NCI-H2107 (cell line): Measurements from ENCODE around the gene PCDHA13.
"Not testable (repeated sequence)": the region's sequence is repeated elsewhere in the genome, so short reads cannot be mapped to it uniquely, and the experiment has no call there.

ENCODE experiments used
- DNase-seq: peaks from one replicate; lab custom pipeline; 2025; lab: John Stamatoyannopoulos, UW

PCDHA13 gene

DNA sequence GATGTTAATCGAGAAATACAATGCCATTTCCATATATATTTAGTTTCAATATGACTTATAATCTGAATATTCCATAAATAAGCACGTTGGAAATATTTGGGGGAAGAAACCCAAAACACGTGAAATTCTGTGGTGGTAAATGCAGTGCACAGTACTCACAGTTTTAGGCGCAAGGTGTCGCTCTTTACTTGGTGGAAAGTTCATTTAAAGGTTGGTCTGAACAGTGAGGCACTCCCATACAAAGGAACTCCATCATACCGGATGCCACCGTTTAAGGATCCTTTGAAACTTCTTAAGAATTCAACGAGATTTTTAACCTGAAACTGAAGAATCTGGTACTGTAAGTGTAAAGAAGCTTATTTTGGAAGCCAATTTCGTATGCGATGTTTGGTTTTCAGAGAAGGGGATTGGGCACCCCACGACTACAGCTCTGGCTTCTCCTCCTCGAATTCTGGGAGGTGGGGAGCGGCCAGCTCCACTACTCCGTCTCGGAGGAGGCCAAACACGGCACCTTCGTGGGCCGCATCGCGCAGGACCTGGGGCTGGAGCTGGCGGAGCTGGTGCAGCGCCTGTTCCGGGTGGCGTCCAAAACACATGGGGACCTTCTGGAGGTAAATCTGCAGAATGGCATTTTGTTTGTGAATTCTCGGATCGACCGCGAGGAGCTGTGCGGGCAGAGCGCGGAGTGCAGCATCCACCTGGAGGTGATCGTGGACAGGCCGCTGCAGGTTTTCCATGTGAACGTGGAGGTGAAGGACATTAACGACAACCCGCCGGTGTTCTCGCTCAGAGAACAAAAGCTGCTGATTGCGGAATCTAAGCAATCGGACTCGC lies 13.0 kb upstream of the PCDHA13 start, which contains the start of gene PCDHA11:
TSS of gene PCDHA11 (plus strand) at position 237 of the 834 bp plus-strand sequence. CDS start at position 384, 147 bp downstream.
- DNase-seq = peak; percentile 9

DNA sequence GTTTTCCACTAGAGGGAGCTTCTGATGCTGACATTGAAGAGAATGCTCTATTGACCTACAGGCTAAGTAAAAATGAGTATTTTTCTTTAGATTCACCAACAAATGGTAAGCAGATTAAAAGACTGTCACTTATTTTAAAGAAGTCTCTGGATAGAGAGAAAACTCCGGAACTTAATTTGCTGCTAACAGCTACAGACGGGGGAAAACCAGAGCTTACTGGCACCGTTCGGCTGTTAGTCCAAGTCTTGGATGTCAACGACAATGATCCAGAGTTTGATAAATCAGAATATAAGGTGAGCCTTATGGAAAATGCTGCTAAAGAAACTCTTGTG lies 12.4 kb upstream of the PCDHA13 start:
- DNase-seq = peak; percentile 12

DNA sequence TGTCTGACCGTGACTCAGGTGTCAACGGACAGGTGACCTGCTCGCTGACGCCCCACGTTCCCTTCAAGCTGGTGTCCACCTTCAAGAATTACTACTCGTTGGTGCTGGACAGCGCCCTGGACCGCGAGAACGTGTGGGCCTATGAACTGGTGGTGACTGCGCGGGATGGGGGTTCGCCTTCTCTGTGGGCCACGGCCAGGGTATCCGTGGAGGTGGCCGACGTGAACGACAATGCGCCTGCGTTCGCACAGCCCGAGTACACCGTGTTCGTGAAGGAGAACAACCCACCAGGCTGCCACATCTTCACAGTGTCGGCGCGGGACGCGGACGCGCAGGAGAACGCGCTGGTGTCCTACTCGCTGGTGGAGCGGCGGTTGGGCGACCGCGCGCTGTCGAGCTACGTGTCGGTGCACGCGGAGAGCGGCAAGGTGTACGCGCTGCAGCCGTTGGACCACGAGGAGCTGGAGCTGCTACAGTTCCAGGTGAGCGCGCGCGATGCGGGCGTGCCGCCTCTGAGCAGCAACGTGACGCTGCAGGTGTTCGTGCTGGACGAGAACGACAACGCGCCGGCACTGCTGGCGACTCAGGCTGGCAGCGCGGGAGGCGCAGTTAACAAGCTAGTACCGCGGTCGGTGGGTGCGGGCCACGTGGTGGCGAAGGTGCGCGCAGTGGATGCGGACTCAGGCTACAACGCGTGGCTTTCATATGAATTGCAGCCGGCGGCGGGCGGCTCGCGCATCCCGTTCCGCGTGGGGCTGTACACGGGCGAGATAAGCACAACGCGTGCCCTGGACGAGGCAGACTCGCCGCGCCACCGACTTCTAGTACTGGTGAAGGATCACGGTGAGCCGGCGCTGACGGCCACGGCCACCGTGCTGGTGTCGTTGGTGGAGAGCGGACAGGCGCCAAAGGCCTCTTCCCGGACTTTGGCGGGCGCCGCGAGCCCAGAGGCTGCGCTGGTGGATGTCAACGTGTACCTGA lies 11.4 kb upstream of the PCDHA13 start:
- no peak for DNase-seq

- DNase-seq = no peak
Observed at GRCh38 chr5:140875085-140876065, 6.5 kb upstream of the PCDHA13 start, which contains the start of gene PCDHA12. PCDHA12 (plus strand) TSS chr5:140875308; CDS start chr5:140875473, 165 bp downstream.

DNA sequence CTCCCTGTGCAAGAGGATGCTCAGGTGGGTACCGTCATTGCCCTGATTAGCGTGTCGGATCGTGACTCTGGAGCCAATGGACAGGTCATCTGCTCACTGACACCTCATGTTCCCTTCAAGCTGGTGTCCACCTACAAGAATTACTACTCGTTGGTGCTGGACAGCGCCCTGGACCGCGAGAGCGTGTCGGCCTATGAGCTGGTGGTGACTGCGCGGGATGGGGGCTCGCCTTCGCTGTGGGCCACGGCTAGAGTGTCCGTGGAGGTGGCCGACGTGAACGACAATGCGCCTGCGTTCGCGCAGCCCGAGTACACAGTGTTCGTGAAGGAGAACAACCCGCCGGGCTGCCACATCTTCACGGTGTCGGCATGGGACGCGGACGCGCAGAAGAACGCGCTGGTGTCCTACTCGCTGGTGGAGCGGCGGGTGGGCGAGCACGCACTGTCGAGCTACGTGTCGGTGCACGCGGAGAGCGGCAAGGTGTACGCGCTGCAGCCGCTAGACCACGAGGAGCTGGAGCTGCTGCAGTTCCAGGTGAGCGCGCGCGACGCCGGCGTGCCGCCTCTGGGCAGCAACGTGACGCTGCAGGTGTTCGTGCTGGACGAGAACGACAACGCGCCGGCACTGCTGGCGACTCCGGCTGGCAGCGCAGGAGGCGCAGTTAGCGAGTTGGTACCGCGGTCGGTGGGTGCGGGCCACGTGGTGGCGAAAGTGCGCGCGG lies 5.2 kb upstream of the PCDHA13 start:
- not testable (repeated sequence) for DNase-seq

GRCh38 chr5:140877262-140877581 lies 4.7 kb upstream of the PCDHA13 start:
- no peak for DNase-seq

DNA sequence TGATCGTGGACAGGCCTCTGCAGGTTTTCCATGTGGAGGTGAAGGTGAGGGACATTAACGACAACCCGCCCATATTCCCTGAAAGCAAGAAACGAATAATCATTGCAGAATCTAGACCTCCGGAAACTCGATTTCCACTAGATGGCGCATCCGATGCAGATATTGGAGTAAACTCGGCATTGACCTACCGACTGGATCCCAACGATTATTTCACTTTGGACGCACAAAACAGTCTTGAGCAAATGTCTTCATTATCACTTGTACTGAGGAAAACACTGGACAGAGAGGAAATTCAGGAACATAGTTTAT lies 621 bp downstream of the PCDHA13 start:
- no peak for DNase-seq

DNA sequence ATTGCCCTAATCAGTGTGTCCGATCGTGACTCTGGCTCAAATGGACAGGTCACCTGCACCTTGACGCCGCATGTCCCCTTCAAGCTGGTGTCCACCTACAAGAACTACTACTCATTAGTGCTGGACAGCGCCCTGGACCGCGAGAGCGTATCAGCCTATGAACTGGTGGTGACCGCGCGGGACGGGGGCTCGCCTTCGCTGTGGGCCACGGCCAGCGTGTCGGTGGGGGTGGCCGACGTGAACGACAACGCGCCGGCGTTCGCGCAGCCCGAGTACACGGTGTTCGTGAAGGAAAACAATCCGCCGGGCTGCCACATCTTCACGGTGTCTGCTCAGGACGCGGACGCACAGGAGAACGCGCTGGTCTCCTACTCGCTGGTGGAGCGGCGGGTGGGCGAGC lies 1.4 kb downstream of the PCDHA13 start:
- no peak for DNase-seq

DNA sequence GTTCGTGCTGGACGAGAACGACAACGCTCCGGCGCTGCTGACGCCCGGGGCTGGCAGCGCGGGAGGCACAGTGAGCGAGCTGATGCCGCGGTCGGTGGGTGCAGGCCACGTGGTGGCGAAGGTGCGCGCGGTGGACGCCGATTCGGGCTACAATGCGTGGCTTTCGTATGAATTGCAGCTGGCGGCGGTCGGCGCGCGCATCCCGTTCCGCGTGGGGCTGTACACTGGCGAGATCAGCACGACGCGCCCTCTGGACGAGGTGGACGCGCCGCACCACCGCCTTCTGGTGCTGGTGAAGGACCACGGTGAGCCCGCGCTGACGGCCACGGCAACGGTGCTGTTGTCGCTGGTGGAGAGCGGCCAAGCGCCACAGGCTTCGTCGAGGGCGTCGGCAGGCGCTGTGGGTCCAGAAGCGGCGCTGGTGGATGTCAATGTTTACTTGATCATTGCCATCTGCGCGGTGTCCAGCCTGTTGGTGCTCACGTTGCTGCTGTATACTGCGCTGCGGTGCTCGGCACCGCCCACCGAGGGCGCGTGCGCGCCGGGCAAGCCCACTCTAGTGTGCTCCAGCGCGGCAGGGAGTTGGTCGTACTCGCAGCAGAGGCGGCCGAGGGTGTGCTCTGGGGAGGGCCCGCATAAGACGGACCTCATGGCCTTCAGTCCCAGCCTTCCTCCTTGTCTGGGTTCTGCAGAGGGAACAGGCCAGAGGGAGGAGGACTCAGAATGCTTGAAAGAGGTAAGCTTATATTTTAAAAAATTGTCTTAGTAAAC lies 2.2 kb downstream of the PCDHA13 start:
- no peak for DNase-seq

- DNase-seq = no peak
Observed at GRCh38 chr5:140916325-140916724, 34.4 kb downstream of the PCDHA13 start.

GRCh38 chr5:140923601-140924000 lies 41.7 kb downstream of the PCDHA13 start:
- no peak for DNase-seq

DNA sequence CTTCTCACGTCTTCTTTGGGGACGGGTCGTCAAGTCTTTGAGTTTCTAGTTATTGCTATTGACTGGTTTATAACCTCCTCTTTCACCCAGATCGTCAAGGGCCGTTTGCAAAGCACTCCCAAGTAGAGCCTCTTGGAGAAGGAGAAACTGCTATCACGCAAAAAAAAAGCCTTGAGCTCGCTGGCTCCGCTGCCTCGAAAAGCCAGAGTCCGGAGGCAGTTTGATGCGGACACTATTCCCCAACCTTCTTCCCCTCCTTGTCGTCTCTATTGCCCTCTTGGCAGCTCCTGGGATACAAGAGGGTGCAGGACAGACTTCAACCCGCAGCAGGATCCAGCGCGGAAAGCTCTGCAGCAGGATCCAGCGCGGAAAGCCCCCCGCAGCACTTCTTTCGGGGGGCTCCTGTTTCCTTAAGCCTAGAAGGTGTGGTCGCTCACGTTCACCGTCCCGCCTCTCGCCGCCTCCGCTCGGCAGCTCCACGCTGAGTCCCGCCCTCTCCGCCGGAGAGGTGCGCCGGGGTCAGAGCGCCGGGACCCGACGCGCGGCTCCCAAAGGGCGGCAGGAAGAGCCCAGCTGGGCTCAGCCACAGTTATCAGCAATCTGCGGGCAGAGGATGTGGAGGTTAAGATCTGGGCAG lies 44.0 kb downstream of the PCDHA13 start, which contains the start of gene PCDHAC1:
TSS of gene PCDHAC1 (plus strand) at position 494 of the 637 bp plus-strand sequence. CDS start 594 bp downstream, outside the sequence.
- DNase-seq = peak; percentile 49

- DNase-seq = peak; percentile 69
Observed at GRCh38 chr5:140926443-140927227, 44.7 kb downstream of the PCDHA13 start.

GRCh38 chr5:140927228-140927573 lies 45.3 kb downstream of the PCDHA13 start:
- no peak for DNase-seq
